H9 (cell line): ENCODE data around the gene SNAP25. TPM values are rescaled to one million over a fixed set of nuclear protein-coding genes. Genes with fewer than 3 reads are reported as not detected.

Experiments
- DNase-seq: peaks from one replicate; pipeline ENCODE4 v3.0.0-alpha.2; 2017
- H2AFZ ChIP-seq: one replicate; pipeline ENCODE4 v1.6.1; 2013; ENCODE audit warnings: mild to moderate bottlenecking, low read length, control low read depth, moderate library complexity
- H2AK5ac ChIP-seq: 2 replicates; pipeline ENCODE4 v1.6.1; 2013; ENCODE audit warnings: low read length, control low read depth, mixed read lengths; ENCODE audit not compliant: insufficient read length
- H2BK120ac ChIP-seq: one replicate; pipeline ENCODE4 v1.6.1; 2013; ENCODE audit warnings: low read depth, mild to moderate bottlenecking, low read length, control low read depth, inconsistent platforms; ENCODE audit not compliant: poor library complexity, severe bottlenecking
- H2BK12ac ChIP-seq: 2 replicates; pipeline ENCODE4 v1.6.1; 2013; ENCODE audit warnings: low read length, control low read depth, mixed read lengths, low read depth; ENCODE audit not compliant: insufficient read length
- H2BK15ac ChIP-seq: 2 replicates; pipeline ENCODE4 v1.6.1; 2013; ENCODE audit warnings: low read depth, low read length, control low read depth
- H2BK20ac ChIP-seq: one replicate; pipeline ENCODE4 v1.6.1; 2013; ENCODE audit warnings: low read depth, mild to moderate bottlenecking, low read length, control low read depth, inconsistent platforms; ENCODE audit not compliant: poor library complexity, severe bottlenecking
- H2BK5ac ChIP-seq: 2 replicates; pipeline ENCODE4 v1.6.1; 2013; ENCODE audit warnings: low read length, control low read depth, mixed read lengths; ENCODE audit not compliant: insufficient read length
- H3K14ac ChIP-seq: 2 replicates; pipeline ENCODE4 v1.6.1; 2013; ENCODE audit warnings: low read length, control low read depth; ENCODE audit not compliant: insufficient read depth
- H3K18ac ChIP-seq: 2 replicates; pipeline ENCODE4 v1.6.1; 2013; ENCODE audit warnings: low read depth, mild to moderate bottlenecking, mixed read lengths, low read length, control low read depth; ENCODE audit not compliant: insufficient read length
- H3K23ac ChIP-seq: 2 replicates; pipeline ENCODE4 v1.6.1; 2013; ENCODE audit warnings: low read length, control low read depth, mixed read lengths, low read depth; ENCODE audit not compliant: insufficient read length
- H3K23me2 ChIP-seq: 2 replicates; pipeline ENCODE4 v1.6.1; 2013; ENCODE audit warnings: low read depth, mild to moderate bottlenecking, mixed read lengths, low read length, control low read depth; ENCODE audit not compliant: insufficient read length, poor library complexity, severe bottlenecking
- H3K27ac ChIP-seq: 2 replicates; pipeline ENCODE4 v1.5.1; 2013; ENCODE audit warnings: low read length, control low read depth, mixed read lengths, low read depth; ENCODE audit not compliant: insufficient read length
- H3K27me3 ChIP-seq: 2 replicates; pipeline ENCODE4 v1.6.1; 2013; ENCODE audit warnings: low read length, control low read depth, inconsistent platforms; ENCODE audit not compliant: insufficient read depth
- H3K4ac ChIP-seq: 2 replicates; pipeline ENCODE4 v1.6.1; 2013; ENCODE audit warnings: low read depth, mild to moderate bottlenecking, control low read depth, inconsistent platforms, low read length, moderate library complexity
- H3K4me1 ChIP-seq: 2 replicates; pipeline ENCODE4 v1.6.1; 2013; ENCODE audit warnings: low read length, control low read depth, inconsistent platforms; ENCODE audit not compliant: insufficient read depth
- H3K4me2 ChIP-seq: 2 replicates; pipeline ENCODE4 v1.6.1; 2013; ENCODE audit warnings: low read length, control low read depth, mixed read lengths; ENCODE audit not compliant: insufficient read length, insufficient read depth
- H3K56ac ChIP-seq: 2 replicates; pipeline ENCODE4 v1.6.1; 2013; ENCODE audit warnings: low read depth, mild to moderate bottlenecking, mixed read lengths, low read length, control low read depth; ENCODE audit not compliant: insufficient read length
- H3K79me1 ChIP-seq: 2 replicates; pipeline ENCODE4 v1.6.1; 2013; ENCODE audit warnings: low read depth, mild to moderate bottlenecking, moderate library complexity, low read length, control low read depth, inconsistent platforms; ENCODE audit not compliant: insufficient read depth, poor library complexity, severe bottlenecking
- H3K79me2 ChIP-seq: 2 replicates; pipeline ENCODE4 v1.6.1; 2013; ENCODE audit warnings: low read length, control low read depth, inconsistent platforms; ENCODE audit not compliant: insufficient read depth
- H3K9ac ChIP-seq: 2 replicates; pipeline ENCODE4 v1.6.1; 2013; ENCODE audit warnings: low read length, control low read depth, mixed read lengths; ENCODE audit not compliant: insufficient read length; ENCODE audit errors: extremely low read depth
- H3K9me3 ChIP-seq: one replicate; pipeline ENCODE4 v1.6.1; 2013; ENCODE audit warnings: low read depth, low read length, inconsistent platforms; ENCODE audit not compliant: control insufficient read depth
- H3T11ph ChIP-seq: one replicate; pipeline ENCODE4 v1.6.1; 2013; ENCODE audit warnings: mild to moderate bottlenecking, low read length, control low read depth, inconsistent platforms
- H4K20me1 ChIP-seq: one replicate; pipeline ENCODE4 v1.6.1; 2013; ENCODE audit not compliant: control insufficient read depth, insufficient read length, insufficient read depth
- H4K5ac ChIP-seq: 2 replicates; pipeline ENCODE4 v1.6.1; 2013; ENCODE audit warnings: low read depth, mild to moderate bottlenecking, mixed read lengths, low read length, control low read depth; ENCODE audit not compliant: insufficient read length
- H4K8ac ChIP-seq: replicated peaks from 2 replicates; pipeline ENCODE4 v1.6.1; 2013; ENCODE audit warnings: low read length, control low read depth, mixed read lengths, low read depth; ENCODE audit not compliant: insufficient read length
- H4K91ac ChIP-seq: 2 replicates; pipeline ENCODE4 v1.6.1; 2013; ENCODE audit warnings: low read depth, mild to moderate bottlenecking, moderate library complexity, mixed read lengths, low read length, control low read depth; ENCODE audit not compliant: insufficient read length
- H3K27ac Mint-ChIP-seq, 3 experiments: 2 replicates in 2 of 3; 3 replicates in 1 of 3; pipeline ENCODE4 v1.8.0; 2020 to 2021; ENCODE audit warnings: mixed read lengths in 3 of 3, mild to moderate bottlenecking in 1 of 3, moderate library complexity in 1 of 3
- H3K27me3 Mint-ChIP-seq: 2 replicates; pipeline ENCODE4 v1.8.0; 2021; ENCODE audit warnings: low read depth, mild to moderate bottlenecking, moderate library complexity, mixed read lengths
- H3K36me3 Mint-ChIP-seq, 3 experiments: 2 replicates in 2 of 3; 3 replicates in 1 of 3; pipeline ENCODE4 v1.8.0; 2020 to 2021; ENCODE audit warnings: low read depth in 3 of 3, mixed read lengths in 3 of 3; ENCODE audit not compliant: insufficient read depth in 1 of 3
- H3K4me1 Mint-ChIP-seq, 2 experiments: 2 replicates each; pipeline ENCODE4 v1.8.0; 2020; ENCODE audit warnings: mixed read lengths in 2 of 2
- H3K4me3 Mint-ChIP-seq, 2 experiments: 2 replicates in 1 of 2; 3 replicates in 1 of 2; pipeline ENCODE4 v1.8.0; 2020 to 2021; ENCODE audit warnings: mild to moderate bottlenecking in 2 of 2, mixed read lengths in 2 of 2, moderate library complexity in 1 of 2
- H3K9me3 Mint-ChIP-seq, 2 experiments: 2 replicates in 1 of 2; 3 replicates in 1 of 2; pipeline ENCODE4 v1.8.0; 2020; ENCODE audit warnings: mild to moderate bottlenecking in 2 of 2, mixed read lengths in 2 of 2, moderate library complexity in 1 of 2
- CTCF ChIP-seq: fragments of 200-600 bp; sonication (generic); conservative IDR thresholded peaks from 3 replicates; pipeline ENCODE4 v1.8.0; 2021; ENCODE audit warnings: antibody characterized with exemption, mild to moderate bottlenecking
- WGBS: extraction: QIAGEN DNeasy Blood & Tissue Kit; methylation state at CpG from one replicate; pipeline ENCODE4 v1.1.7; 2013; ENCODE audit warnings: missing lambda C conversion rate, low lambda C conversion rate, mixed read lengths; ENCODE audit not compliant: insufficient read length; ENCODE audit errors: extremely low coverage; 5-methylcytosine and 5-hydroxymethylcytosine counted together
- total RNA-seq: library from RNA; stranded (reverse); gene quantifications from 2 replicates; pipeline ENCODE4 v1.2.1, GENCODE V29; 2021

SNAP25 gene
- total RNA-seq, 1 experiment from 2014 or later, result 0.13 TPM

- no peak overlapping the region for H2BK12ac ChIP-seq
- H4K91ac ChIP-seq, result no peak overlapping the region
- DNase-seq, result no peak
- no peak overlapping the region for H4K8ac ChIP-seq
- H3K27me3 Mint-ChIP-seq, result no peaks in the 10 kb centered on the region
- H2BK5ac ChIP-seq, result no peak overlapping the region
- H2BK15ac ChIP-seq, result no peak overlapping the region
- H3K27me3 ChIP-seq, result no peaks in the 10 kb centered on the region
- H2BK20ac ChIP-seq, result no peak overlapping the region
- no peaks in the 10 kb centered on the region; the same call in 1 of the 2 replicates for H3K4me1 ChIP-seq
- no peaks in the 10 kb centered on the region for H3K9me3 ChIP-seq
- H3K23ac ChIP-seq, result no peak overlapping the region
- H3K36me3 Mint-ChIP-seq, result no peaks in the 10 kb centered on the region
- H4K5ac ChIP-seq, result no peak overlapping the region
- no peak overlapping the region for H3K27ac ChIP-seq
- H3K27ac Mint-ChIP-seq, result no peak overlapping the region
- H2AK5ac ChIP-seq, result no peak overlapping the region
- no CpG with 5 or more reads among the region's 4 CpGs for WGBS
- H3K4me3 Mint-ChIP-seq, result no peak overlapping the region
- no peak overlapping the region for H3K4me2 ChIP-seq
- no peaks in the 10 kb centered on the region for H3K79me1 ChIP-seq
- H2BK120ac ChIP-seq, result no peak overlapping the region
- H3K9me3 Mint-ChIP-seq, result no peaks in the 10 kb centered on the region
- no peak overlapping the region for H3K14ac ChIP-seq
- H4K20me1 ChIP-seq, result no peaks in the 10 kb centered on the region
- no peak overlapping the region for H3K18ac ChIP-seq
- H3K4ac ChIP-seq, result no peak overlapping the region
- TF ChIP-seq CTCF, result no peak
- H3K9ac ChIP-seq, result no peak overlapping the region
- H3K4me1 Mint-ChIP-seq, result peaks cover 4 to 14% of the 10 kb centered on the region in 2 experiments; a peak in 3 of 4 replicates
- H3K23me2 ChIP-seq, result no peaks in the 10 kb centered on the region
- no peaks in the 10 kb centered on the region for H3K79me2 ChIP-seq
- H2AFZ ChIP-seq, result no peak overlapping the region
- H3T11ph ChIP-seq, result no peak overlapping the region
- H3K56ac ChIP-seq, result no peak overlapping the region
Observed at GRCh38 chr20:10328897-10329255, 110.2 kb downstream of the SNAP25 start.
